ENCODE results near the gene SCNM1.
A peak's percentile ranks its signal among the peaks of the same experiment; 100 is the strongest.
"Not testable (repeated sequence)": the region's sequence is repeated elsewhere in the genome, so short reads cannot be mapped to it uniquely, and the experiment has no call there.

SCNM1 gene

GRCh38 chr1:151193856-151194255, 27.9 kb downstream of the SCNM1 start:
- no peak for DNase-seq

GRCh38 chr1:151194894-151195594, 29.1 kb downstream of the SCNM1 start:
- DNase-seq: not testable (repeated sequence)

GRCh38 chr1:151196292-151196800, 30.4 kb downstream of the SCNM1 start:
- DNase-seq: peak; percentile 97 to 98

- peak in 1 of 2 experiments; percentile 69 for DNase-seq
Observed at GRCh38 chr1:151197863-151198253, 31.9 kb downstream of the SCNM1 start.

GRCh38 chr1:151198254-151199127, 32.5 kb downstream of the SCNM1 start, which contains the start of gene PIP5K1A:
Gene PIP5K1A, plus strand, starts transcription at chr1:151198552. Its CDS starts 445 bp downstream, at chr1:151198997.
- peak; percentile 100 for DNase-seq

- DNase-seq: peak in 1 of 2 experiments; percentile 17
Observed at GRCh38 chr1:151199873-151200581, 34.1 kb downstream of the SCNM1 start.

GRCh38 chr1:151205381-151205965, 39.5 kb downstream of the SCNM1 start:
- DNase-seq: not testable (repeated sequence)

- DNase-seq: no peak
Observed at GRCh38 chr1:151210830-151211229, 44.9 kb downstream of the SCNM1 start.

- DNase-seq: no peak
Observed at GRCh38 chr1:151211972-151212705, 46.2 kb downstream of the SCNM1 start.

GRCh38 chr1:151213560-151213959, 47.6 kb downstream of the SCNM1 start:
- no peak for DNase-seq
